Jurkat, Clone E6-1 (cell line): ENCODE measurements around the gene PDZD2.

ENCODE experiments used
- DNase-seq: peaks from one replicate; pipeline ENCODE4 v3.0.0-alpha.2; 2011; ENCODE audit warnings: low read depth, low spot score
- H3K4me3 ChIP-seq: 2 replicates; pipeline ENCODE4 v1.5.1; 2011; ENCODE audit warnings: mild to moderate bottlenecking, low read length, control low read depth, moderate library complexity

Gene PDZD2

GRCh38 chr5:31845361-31845760 lies 206.4 kb downstream of the PDZD2 start:
- H3K4me3 ChIP-seq = no peak overlapping the region
- no peak for DNase-seq

- no peak overlapping the region for H3K4me3 ChIP-seq
These were observed 208.0 kb downstream of the PDZD2 start for GRCh38 chr5:31846934-31847333.

GRCh38 chr5:31847354-31847753 lies 208.4 kb downstream of the PDZD2 start:
- H3K4me3 ChIP-seq = no peak overlapping the region
- no peak for DNase-seq

More at GRCh38 chr5:31846934-31847333, 208.0 kb downstream of the PDZD2 start:
- DNase-seq = no peak

- no peak for DNase-seq
- no peak overlapping the region for H3K4me3 ChIP-seq
These were observed 212.2 kb downstream of the PDZD2 start for GRCh38 chr5:31850981-31851689.

- H3K4me3 ChIP-seq = no peak overlapping the region
- DNase-seq = no peak
These were observed 214.6 kb downstream of the PDZD2 start for GRCh38 chr5:31853398-31854135.

GRCh38 chr5:31854181-31855133 lies 215.5 kb downstream of the PDZD2 start:
- no peak overlapping the region for H3K4me3 ChIP-seq

GRCh38 chr5:31855134-31856040 lies 216.5 kb downstream of the PDZD2 start:
- H3K4me3 ChIP-seq = no peak overlapping the region
- DNase-seq = no peak

More at GRCh38 chr5:31854181-31855133, 215.5 kb downstream of the PDZD2 start:
- DNase-seq = no peak

- no peak for DNase-seq
- no peak overlapping the region for H3K4me3 ChIP-seq
These were observed 220.2 kb downstream of the PDZD2 start for GRCh38 chr5:31859096-31859495.

GRCh38 chr5:31860278-31860677 lies 221.3 kb downstream of the PDZD2 start:
- no peak for DNase-seq
- no peak overlapping the region for H3K4me3 ChIP-seq

- no peak overlapping the region for H3K4me3 ChIP-seq
- DNase-seq = no peak
These were observed 221.9 kb downstream of the PDZD2 start for GRCh38 chr5:31860726-31861433.

- no peak for DNase-seq
- no peak overlapping the region for H3K4me3 ChIP-seq
These were observed 222.7 kb downstream of the PDZD2 start for GRCh38 chr5:31861601-31862000.

- DNase-seq = no peak
- H3K4me3 ChIP-seq = no peak overlapping the region
These were observed 225.1 kb downstream of the PDZD2 start for GRCh38 chr5:31863991-31864411.

GRCh38 chr5:31866166-31866565 lies 227.2 kb downstream of the PDZD2 start:
- DNase-seq = no peak
- H3K4me3 ChIP-seq = no peak overlapping the region

- DNase-seq = peak; percentile 56
- H3K4me3 ChIP-seq = no peak overlapping the region
These were observed 228.3 kb downstream of the PDZD2 start for GRCh38 chr5:31867219-31867618.

GRCh38 chr5:31880449-31880848 lies 241.5 kb downstream of the PDZD2 start:
- DNase-seq = no peak

GRCh38 chr5:31884896-31885295 lies 246.0 kb downstream of the PDZD2 start:
- H3K4me3 ChIP-seq = no peak overlapping the region
- no peak for DNase-seq

More at GRCh38 chr5:31880449-31880848, 241.5 kb downstream of the PDZD2 start:
- no peak overlapping the region for H3K4me3 ChIP-seq

- DNase-seq = no peak
- no peak overlapping the region for H3K4me3 ChIP-seq
These were observed 247.3 kb downstream of the PDZD2 start for GRCh38 chr5:31886206-31886605.

GRCh38 chr5:31887556-31887955 lies 248.6 kb downstream of the PDZD2 start:
- H3K4me3 ChIP-seq = no peak overlapping the region

More at GRCh38 chr5:31887556-31887955, 248.6 kb downstream of the PDZD2 start:
- no peak for DNase-seq
